ENCODE data around the gene TSHZ1. TPM values are rescaled to one million over a fixed set of nuclear protein-coding genes. Genes with fewer than 3 reads are reported as not detected.

The TSHZ1 gene
- 17.3 TPM for polyA plus RNA-seq (2013, experiment 1 of 2; ENCODE audit: insufficient read length)
- 15.6 TPM for polyA plus RNA-seq (2013, experiment 2 of 2; ENCODE audit: insufficient read length)

- peak; percentile 85 for DNase-seq
Measured at GRCh38 chr18:75210274-75211001, at the start of gene TSHZ1. TSS of gene TSHZ1 (plus strand) at chr18:75210797. CDS start at chr18:75211877, 1,080 bp downstream.

GRCh38 chr18:75161256-75162028 is 49.2 kb upstream of the TSHZ1 start:
- no peak for DNase-seq

- no peak for DNase-seq
Measured at GRCh38 chr18:75162467-75162866, 48.1 kb upstream of the TSHZ1 start.

DNA sequence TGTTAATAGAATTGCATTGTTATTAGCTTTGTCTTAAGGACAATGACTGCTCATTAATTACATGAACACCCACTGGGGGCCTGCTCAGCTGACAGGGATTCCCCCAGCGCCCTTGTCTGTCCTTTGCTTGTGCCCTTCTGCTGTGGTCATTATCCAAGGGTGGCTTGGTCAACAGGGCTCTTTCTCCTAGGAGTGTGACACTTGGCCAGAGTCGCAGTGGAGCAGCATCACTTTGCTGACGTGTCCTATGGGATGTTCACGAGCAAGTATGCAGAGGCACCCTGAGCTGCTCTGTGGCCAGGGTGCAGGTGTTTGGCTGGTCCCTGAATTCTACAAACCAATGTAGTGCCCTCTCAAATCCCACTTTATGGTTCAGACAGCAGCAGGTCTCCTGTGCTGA is 47.6 kb upstream of the TSHZ1 start:
- DNase-seq = no peak

DNA sequence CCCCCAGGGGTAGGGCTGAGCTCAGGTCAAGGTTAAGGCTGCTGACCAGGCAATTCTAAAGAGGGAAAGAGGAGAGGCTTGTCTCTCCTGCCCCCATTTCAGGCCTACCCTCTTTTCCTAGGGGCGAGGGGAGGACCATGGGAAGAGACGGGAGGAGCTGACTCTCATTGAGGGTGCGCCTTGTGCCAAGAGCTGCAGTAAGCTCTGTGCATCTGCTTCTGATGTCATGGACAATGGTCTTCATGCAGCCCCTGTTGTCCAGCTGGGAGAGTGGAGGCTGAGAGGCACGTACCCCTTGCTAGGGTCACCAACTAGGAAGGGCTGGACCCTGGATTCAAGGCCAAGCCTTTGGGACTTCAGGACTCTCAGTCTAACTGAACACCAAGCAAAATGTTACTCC is 46.9 kb upstream of the TSHZ1 start:
- no peak for DNase-seq

GRCh38 chr18:75164479-75164878 is 46.1 kb upstream of the TSHZ1 start:
- DNase-seq = no peak

DNA sequence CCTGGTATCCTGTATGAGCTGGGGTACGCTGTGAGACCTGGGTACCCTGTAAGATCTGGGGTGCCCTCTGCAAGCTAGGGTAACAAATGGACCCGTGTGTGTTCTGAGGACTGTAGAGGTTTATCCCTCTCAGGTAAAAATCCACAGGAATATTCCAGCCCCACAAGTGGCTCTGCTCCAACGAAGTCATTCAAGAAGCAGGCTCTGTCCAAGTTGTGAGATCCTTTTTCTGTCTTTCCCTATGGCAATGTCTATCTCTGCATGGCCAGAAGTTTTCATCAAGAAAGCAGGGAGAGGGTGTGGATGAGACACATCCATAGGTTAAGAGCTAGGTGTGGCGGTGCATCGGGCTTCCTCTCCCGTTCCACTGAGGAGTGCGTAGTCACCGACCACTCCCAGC is 44.7 kb upstream of the TSHZ1 start:
- no peak for DNase-seq

DNA sequence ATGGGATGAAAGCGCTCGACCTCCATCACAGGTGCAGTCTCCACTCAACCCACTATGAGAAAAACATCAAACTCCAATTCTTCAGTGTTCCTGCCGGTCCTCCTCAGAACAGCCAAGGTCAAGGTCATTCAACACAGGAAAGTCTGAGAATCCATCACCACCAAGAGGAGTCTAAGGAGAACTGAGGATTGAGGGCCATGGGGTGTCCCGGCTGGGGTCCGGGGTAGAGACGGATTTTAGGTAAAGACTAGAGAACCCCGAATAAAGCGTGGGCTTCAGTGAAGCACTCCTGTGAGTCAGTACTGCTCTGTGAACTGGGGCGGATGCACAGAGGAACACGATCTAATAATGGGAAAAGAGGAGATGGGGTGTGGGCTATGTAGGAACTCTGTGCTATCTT is 43.5 kb upstream of the TSHZ1 start:
- no peak for DNase-seq

- DNase-seq = no peak
Measured at GRCh38 chr18:75167759-75168618, 42.6 kb upstream of the TSHZ1 start.

- no peak for DNase-seq
Measured at GRCh38 chr18:75168619-75169018, 42.0 kb upstream of the TSHZ1 start.

- no peak for DNase-seq
Measured at GRCh38 chr18:75169411-75169810, 41.2 kb upstream of the TSHZ1 start.

DNA sequence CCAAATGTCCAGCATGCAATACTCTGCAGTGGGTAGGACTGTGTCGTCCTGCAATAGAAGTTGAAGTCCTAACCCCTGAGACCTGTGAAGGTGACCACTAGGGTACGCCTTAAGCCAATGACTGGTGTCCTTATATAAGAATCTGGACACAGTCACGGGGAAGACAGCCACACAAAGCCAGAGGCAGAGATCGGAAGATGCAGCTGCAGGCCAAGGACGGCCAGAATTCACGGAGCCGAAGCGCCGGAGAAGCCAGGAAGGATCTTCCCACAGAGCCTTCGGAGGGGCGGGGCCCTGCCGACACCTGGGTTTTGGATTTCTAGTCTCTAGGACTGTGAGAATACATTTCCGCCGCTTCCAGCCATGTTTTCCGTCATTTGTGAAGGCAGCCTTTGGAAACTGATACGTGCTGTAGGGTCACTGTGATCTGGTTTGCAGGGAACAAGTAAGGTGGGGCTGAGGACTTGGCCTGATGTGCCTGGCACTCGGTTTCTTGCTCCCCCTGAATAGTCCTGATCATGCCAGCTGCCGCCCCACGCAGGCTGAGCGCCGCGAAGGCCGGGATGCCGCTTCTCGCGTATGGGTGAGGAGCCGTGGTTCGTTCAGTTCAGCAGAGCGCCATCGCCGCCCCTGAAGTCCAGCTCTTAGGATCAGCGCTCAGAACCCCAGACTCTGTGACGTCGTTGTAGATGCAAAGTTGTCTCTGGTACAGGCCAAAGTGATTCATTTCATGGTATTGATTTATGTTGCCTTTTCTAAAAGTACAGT is 40.4 kb upstream of the TSHZ1 start:
- no peak for DNase-seq

GRCh38 chr18:75170916-75171315 is 39.7 kb upstream of the TSHZ1 start:
- no peak for DNase-seq

GRCh38 chr18:75172299-75173124 is 38.1 kb upstream of the TSHZ1 start:
- DNase-seq = no peak

DNA sequence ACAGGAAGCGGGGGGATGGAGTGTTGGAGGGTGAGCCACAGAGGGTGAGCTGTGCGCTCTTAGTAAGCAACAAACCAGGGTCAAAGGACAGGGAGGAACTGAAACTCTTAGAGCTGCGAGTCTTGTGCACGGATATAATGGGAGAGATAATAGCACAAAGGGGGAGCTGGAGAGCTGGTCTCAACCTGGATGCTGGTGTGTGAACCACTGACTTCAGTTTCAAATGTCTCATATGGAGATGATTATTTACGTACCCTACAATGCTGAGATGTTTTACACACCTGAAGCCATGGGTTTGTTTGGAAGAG is 37.5 kb upstream of the TSHZ1 start:
- DNase-seq = no peak

DNA sequence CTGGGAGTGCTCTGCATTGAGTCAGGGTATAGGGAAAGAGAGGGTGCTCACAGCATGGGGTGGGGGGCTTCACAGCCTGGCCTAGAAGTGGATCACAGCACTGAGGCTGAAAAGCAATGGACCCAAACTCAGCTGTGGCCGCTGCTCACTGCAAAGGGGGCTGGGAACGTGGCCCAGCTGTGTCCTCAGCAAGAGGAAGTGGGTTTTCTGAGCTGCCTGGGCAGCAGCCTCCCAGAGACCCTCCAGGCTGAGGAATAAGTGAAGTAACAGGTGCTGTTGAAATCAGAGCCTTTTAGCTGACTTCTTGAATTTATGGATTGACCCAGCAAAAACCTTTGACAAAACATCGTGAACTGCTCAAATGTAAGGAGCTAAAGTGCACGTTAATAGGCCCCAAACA is 36.9 kb upstream of the TSHZ1 start:
- DNase-seq = no peak

DNA sequence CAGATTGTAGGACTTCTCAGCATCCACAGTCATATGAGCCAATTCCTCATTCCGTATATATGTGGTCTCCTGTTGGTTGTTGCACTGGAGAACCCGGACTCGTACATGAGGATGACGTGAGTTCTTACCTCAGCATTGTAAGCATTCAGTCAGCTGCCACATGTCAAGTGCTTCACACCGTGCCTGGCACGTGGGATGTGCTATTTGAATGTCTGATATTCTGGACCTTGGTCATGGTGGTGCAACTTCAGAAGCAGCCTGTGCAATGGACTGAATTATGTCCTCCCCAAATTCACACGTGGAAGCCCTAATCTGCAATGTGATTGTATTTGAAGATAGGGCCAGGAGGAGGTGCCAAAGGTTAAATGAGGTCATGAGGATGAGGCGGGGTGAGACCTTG is 33.7 kb upstream of the TSHZ1 start:
- DNase-seq = no peak

DNA sequence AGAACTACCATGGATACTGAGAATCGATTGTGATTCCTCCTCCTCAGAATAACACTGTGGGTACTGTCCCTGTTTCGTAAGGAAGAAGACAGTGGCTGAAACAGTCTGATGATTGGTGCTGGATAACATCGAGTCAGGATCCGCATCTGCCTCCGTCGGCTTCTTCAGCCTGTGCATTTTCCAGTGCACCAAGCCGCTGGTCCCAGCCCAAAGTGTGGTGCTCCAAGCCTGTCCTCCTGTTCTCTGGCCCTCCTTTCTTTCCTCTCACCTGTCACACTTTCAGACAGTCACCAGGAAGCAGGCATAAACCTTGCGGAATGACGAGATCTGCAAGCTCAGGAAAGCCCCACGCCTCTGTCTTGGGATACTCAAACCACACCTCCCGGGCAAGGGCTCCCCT is 32.2 kb upstream of the TSHZ1 start:
- DNase-seq = no peak

DNA sequence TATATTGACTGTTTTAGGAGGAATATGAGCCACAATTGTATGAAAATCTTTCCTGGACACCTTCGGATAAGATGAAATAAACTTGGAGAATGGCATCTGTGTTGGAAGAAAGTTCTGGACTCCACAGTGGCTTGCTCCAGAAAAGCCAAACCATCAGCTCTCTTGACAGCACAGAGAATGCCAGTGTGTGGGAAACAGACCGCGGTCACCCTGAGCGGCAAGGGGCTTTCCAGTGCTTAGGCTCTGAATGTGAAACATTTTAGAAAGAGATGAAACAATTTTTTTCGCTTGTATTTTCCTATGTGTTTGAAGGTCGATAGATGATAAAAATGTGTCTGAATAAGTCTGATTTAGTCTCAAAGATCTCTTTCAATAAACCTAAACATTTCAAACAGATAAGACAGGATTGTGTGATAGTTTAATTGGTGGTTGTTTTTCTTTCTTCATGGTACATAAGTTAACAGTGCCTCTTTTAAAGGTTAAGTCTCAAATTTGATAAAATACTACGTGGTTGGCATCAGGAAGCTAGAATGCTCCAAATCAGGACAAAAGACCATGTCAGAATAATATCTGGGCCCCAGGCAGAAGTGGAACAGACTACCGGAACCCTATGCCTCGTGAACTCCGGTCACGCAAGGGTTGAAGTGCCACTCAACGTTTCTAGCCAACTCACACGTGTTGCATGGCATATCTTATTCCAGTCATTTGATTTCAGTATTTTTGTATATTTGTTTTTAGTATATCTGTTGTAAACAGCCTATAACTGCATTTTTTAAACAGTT is 30.6 kb upstream of the TSHZ1 start:
- no peak for DNase-seq

GRCh38 chr18:75183524-75183923 is 27.1 kb upstream of the TSHZ1 start:
- no peak for DNase-seq
